IPS-NIHi11 (cell line): ENCODE data around the gene MSH3.
"Not testable (repeated sequence)": the region's sequence is repeated elsewhere in the genome, so short reads cannot be mapped to it uniquely, and the experiment has no call there.

ENCODE experiments used
- DNase-seq: peaks from one replicate; pipeline ENCODE4 v3.0.0; 2012; ENCODE audit warnings: mixed read lengths, low spot score

MSH3 gene

GRCh38 chr5:80656425-80656824, 2.0 kb downstream of the MSH3 start:
- DNase-seq: no peak

DNA sequence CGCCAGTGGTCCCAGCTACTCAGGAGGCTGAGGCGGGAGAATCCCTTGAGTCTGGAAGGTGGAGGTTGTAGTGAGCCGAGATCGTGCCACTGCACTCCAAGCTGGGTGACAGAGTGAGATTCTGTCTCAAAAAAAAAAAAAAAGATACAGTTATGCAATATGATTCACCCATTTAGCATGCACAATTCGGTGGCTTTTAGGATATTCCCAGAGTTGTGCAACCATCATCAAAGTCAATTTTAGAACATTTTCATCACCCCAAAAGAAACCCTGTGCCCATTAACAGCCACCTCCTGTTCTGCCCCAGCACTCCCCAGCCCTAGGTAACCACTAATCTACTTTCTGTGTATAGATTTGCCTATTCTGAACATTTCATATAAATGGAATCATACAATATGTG, 4.7 kb downstream of the MSH3 start:
- no peak for DNase-seq

DNA sequence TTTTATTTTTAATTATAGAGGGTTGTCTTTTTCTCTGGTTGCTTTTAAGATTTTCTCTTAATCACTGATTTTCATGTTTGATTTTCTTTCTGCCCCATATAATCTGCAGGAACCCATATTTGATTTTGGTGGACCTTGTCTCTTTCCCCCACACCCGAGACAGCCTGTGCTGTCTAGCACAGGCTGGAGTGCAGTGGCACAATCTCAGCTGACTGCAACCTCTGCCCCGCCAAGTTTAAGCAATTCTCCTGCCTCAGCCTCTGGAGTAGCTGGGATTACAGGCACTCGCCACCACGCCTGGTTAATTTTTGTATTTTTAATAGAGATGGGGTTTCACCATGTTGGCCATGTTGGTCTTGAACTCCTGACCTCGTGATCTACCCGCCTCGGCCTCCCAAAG, 6.2 kb downstream of the MSH3 start:
- not testable (repeated sequence) for DNase-seq

GRCh38 chr5:80662108-80662507, 7.7 kb downstream of the MSH3 start:
- no peak for DNase-seq

- no peak for DNase-seq
These were observed 10.6 kb downstream of the MSH3 start for GRCh38 chr5:80665057-80665456.

- DNase-seq: no peak
These were observed 12.9 kb downstream of the MSH3 start for GRCh38 chr5:80667384-80667783.

DNA sequence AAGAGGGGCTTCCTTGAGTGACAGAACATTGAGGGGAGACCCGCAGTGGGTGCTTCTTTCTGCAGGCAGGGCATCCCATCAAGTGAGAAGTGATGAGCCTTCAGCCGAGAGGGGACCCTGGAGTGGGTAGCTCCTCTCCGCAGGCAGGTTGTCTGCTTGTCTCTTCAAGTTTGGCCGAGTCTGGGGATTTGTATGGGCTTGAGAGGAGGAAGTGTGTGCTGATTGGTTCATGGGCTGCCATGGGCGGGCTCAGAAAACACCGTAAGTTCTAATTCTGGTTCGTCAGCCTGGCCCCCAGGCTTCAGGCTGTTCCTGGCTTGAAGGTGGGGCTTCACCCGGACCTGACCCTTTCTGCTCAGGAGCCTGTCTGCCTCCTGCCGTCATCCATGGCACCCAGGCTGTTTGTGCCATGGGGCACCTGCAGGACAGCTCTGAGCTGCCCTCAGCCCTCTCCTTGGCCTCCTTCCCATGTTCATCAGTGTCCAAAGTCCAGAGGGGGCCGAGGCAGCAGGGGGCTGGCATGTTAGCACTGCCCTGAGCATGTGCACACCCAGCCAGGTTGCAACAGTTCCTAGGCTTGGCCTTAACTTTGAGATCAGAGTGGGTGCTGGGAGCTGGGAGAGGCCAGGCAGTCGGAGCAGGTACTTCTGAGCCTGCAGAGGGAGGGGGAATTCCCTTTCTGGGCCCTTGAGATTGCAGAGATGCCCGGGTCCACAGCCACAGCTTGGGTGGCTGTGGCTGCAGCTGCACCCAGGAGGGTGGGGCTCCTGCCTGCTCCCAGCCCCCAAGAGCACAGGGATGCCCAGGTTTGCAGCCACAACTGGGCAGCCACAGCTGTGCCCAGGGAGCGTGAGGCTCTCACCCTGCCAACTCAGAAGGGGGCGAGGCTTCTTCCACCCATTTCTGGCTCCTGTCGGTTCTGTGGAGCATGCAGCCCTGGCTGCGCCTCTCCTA, 13.8 kb downstream of the MSH3 start:
- no peak for DNase-seq

- peak; percentile 73 for DNase-seq
These were observed 17.8 kb downstream of the MSH3 start for GRCh38 chr5:80672140-80672736.

DNA sequence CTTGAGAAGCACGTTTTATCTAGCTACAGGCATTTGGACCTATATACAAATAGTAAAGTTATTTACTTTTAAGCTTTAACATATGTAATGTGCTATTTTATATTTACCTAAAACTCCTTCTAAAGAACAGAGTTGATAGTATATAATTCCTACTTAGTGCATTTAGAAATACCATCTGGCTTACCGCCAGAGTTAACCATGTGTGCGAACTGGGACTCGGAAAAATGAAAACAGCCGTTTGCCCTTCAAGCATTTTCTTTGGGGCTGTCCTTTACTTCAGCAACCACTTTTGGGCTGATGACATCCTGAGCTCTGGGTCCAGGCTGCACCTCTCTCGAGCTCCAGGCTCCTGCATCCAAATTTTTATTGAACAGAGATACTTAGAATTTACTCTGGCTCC, 22.3 kb downstream of the MSH3 start:
- no peak for DNase-seq

- no peak for DNase-seq
These were observed 32.3 kb downstream of the MSH3 start for GRCh38 chr5:80686757-80687156.

GRCh38 chr5:80688648-80689420, 34.4 kb downstream of the MSH3 start:
- no peak for DNase-seq

DNA sequence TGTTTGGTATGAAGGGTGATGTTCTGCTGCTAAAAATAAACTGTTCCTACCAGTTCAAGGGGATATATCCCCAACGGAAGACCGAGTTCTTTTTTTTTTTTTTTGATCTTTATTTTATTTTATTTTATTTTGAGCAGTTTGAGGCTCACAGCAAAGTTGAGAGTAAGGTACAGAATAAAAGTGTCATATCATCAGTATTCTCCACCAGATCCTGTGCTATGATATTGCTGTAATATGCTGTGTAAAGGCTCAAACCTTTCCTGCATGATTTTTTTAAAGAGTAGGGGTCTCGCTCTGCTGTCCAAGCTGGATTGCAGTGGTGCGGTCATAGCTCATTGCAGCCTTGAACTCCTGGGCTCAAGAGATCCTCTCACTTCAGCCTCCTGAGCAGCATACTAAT, 35.2 kb downstream of the MSH3 start:
- DNase-seq: no peak

DNA sequence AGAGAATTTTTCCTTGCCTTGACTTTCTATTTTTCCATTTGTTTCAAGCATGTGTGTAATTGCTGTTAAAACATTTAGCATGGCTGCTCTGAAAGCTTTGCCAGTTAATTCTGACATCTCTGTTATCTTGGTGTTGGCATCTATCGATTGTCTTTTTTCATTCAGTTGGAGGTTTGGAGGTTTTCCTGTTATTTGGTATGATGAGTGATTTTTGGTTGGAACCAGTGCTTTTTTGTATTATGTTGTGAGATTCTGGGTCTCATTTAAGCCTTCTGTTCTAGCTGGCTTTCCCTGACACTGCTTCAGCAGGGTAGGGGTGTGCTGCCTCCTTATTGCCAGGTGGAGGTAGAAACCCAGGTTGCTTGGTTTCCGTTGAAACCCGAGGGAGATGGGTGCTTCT, 41.2 kb downstream of the MSH3 start:
- no peak for DNase-seq

DNA sequence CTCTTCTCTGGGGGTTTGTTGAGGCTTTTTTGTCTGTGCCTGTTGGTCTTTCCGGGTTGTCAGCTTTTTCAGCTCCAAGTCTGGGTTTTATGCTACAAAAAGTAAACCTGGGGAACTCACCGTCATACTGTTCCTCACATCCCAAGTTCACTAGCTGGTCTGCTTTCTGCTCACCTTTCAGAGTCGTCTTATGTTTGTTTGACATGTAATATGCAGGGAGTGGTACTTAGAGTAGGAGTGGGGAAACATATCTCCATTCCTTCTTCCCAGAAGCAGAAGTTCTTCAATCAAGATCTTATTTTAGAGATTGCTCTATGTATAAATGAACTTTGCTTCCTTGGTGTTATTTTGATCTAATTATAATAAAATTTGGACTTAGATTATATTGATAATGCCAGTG, 42.0 kb downstream of the MSH3 start:
- DNase-seq: no peak

GRCh38 chr5:80697100-80697499, 42.6 kb downstream of the MSH3 start:
- no peak for DNase-seq

GRCh38 chr5:80698369-80698768, 43.9 kb downstream of the MSH3 start:
- no peak for DNase-seq

- no peak for DNase-seq
These were observed 47.1 kb downstream of the MSH3 start for GRCh38 chr5:80701597-80701996.

DNA sequence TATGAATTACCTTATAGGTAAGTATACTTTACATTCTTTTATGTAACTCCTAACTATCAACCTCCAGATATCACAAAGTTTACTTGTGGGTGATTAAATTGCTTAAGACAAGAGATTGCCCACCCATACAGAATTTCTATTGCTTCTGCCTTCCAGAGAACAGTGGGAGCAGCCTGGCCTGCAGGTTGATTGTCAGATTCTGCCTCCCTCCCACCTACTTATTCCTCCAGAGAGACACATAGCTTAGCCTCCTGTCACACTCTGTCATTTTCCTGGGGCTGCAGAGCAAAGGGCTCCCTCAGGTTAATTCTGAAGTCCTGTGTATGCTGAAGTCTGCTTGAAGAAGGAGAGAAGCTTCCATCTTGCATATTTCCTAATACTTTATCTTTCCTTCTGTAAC, 48.8 kb downstream of the MSH3 start:
- DNase-seq: no peak

- no peak for DNase-seq
These were observed 49.3 kb downstream of the MSH3 start for GRCh38 chr5:80703747-80704146.

DNA sequence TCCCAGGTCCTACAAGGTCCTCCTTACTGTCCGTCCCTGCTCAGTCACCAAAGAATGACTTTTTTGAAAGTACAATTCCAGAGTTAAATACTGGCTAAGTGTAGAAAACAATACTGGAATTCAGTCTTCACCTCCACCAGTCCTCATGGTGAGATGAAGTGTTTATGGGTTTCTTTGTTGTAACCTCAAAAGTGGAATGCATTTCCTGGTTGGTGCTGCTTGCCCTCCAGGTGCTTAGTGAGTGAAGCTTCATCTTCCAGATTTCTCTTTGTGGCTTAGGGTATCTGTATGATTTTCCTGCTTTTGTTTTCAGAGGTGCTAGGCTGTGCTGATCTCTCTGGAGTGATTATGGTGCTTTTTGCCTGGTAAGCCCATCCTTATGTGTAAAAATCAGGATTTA, 49.8 kb downstream of the MSH3 start:
- no peak for DNase-seq

DNA sequence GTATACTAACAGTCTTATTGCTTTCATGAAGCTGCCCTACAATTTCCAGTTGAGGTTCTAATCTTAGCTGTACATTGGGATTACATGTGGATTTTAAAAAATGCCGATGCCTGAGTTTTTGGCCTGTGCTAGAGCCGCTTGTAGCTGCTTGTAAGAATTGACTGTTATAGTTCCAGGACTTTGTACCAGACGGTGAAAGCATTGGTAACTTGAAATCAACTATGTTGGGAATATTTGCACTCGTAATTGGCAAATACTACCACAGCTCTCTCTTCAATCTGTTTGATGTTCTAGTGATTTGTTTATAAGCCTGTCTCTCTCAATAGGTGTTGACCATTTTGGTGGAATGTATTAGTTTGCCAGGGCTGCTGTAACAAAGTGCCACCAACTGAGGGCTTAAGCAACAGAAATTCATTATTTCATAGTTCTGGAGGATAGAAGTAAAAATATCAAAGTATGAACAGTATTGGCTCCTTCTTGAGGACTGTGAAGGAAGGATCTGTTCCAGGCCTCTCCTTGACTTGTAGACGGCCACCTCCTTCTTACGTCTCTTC, 50.8 kb downstream of the MSH3 start:
- no peak for DNase-seq

GRCh38 chr5:80705801-80706200, 51.3 kb downstream of the MSH3 start:
- DNase-seq: no peak
